Stimulated activated naive CD8-positive, alpha-beta T cell treated with anti-CD3 and anti-CD28 coated beads, Interleukin-15, Interleukin-2, amounts not matched to agents 100 U/mL and 50 U/mL, for 24 hours (primary cell): ENCODE measurements around the gene AKAIN1.
A peak's percentile ranks its signal among the peaks of the same experiment; 100 is the strongest.

Source experiments
- ATAC-seq: fragments of 150-1000 bp; cut with Tn5 transposase; one replicate; pipeline ENCODE4 v1.10.0; 2021
- DNase-seq: peaks from one replicate; pipeline ENCODE4 v3.0.0; 2021

The AKAIN1 gene, protein sequence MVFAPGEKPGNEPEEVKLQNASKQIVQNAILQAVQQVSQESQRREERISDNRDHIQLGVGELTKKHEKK

DNA sequence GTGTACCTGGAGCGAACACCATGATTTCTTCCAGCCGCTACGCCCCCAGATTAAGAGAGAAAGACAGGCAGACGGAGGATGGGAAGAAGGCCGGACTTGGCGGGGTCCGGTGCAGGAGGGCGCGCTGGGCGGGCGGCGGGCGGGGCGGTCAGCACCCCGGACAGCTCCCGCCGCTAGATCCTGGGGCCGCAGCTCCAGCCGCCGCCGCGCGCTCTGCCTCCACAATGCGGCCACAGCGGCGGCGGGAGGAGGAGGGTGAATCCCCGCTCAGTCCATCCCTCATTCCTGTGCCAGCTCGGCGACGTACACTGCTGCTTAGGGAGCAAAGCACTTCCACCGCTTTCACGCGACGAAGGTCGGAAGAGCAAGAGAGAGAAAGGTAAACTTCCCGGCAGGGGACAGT lies at the start of gene AKAIN1:
Gene AKAIN1 (minus strand): TSS at position 226 of the 403 bp plus-strand sequence. CDS start 204 bp downstream, at position 22.
- peak; percentile 45 for DNase-seq
- ATAC-seq = peak; percentile 72

GRCh38 chr18:5244941-5245340 lies 47.9 kb upstream of the AKAIN1 start:
- no peak for DNase-seq
- no peak for ATAC-seq

GRCh38 chr18:5239447-5239846 lies 42.4 kb upstream of the AKAIN1 start:
- ATAC-seq = no peak

GRCh38 chr18:5238371-5238976 lies 41.4 kb upstream of the AKAIN1 start:
- peak; percentile 48 for DNase-seq
- peak; percentile 57 for ATAC-seq

More at GRCh38 chr18:5239447-5239846, 42.4 kb upstream of the AKAIN1 start:
- DNase-seq = no peak

GRCh38 chr18:5237723-5238370 lies 40.8 kb upstream of the AKAIN1 start:
- ATAC-seq = peak; percentile 95
- peak; percentile 90 for DNase-seq

GRCh38 chr18:5237083-5237722 lies 40.1 kb upstream of the AKAIN1 start:
- ATAC-seq (peak; percentile 20), DNase-seq (no peak)

GRCh38 chr18:5214583-5215351 lies 17.7 kb upstream of the AKAIN1 start:
- DNase-seq (no peak), ATAC-seq (peak; percentile 57)

GRCh38 chr18:5207471-5208150 lies 10.6 kb upstream of the AKAIN1 start:
- ATAC-seq = no peak
- DNase-seq = no peak

DNA sequence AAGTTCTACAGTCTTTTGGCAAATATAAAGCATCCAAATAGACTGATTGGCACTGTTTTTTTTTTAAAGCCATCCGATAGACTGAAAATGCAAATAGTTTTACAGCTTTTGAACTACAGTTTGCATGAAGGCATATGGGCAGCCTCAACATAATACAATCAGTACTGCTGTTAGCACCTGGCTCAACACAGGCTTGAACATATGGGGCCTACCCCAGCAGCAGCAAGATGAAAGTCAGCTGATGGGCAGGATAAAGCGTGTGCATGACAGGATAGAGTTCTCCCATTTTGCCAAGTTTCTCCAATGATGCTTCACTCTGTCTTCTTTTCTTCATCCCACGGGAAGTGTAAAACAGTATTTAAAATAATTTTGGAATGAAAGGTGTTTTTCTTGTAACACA lies 1.3 kb upstream of the AKAIN1 start:
- no peak for DNase-seq

DNA sequence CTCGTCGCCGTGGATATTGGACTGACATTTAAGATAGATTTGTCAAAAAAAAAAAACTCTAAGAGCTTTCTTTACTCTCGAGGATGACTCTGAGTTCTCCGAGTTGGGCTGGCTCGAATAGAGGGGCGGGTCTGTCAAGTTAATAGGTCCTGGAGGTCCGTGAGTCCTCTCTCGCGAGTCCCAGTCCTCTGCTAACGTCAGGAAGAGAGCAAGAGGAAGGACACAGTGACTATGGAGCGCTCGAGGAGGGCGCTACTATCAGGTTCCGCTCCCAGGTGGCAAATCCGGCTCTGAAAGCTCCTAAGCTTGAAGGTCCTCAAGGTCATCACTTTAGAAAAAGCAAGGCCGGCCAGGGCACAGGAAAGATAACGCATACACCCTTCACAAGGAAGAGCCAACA lies 404 bp upstream of the AKAIN1 start:
- DNase-seq (no peak), ATAC-seq (no peak)

More for the DNA sequence above, 1.3 kb upstream of the AKAIN1 start:
- ATAC-seq = no peak

DNA sequence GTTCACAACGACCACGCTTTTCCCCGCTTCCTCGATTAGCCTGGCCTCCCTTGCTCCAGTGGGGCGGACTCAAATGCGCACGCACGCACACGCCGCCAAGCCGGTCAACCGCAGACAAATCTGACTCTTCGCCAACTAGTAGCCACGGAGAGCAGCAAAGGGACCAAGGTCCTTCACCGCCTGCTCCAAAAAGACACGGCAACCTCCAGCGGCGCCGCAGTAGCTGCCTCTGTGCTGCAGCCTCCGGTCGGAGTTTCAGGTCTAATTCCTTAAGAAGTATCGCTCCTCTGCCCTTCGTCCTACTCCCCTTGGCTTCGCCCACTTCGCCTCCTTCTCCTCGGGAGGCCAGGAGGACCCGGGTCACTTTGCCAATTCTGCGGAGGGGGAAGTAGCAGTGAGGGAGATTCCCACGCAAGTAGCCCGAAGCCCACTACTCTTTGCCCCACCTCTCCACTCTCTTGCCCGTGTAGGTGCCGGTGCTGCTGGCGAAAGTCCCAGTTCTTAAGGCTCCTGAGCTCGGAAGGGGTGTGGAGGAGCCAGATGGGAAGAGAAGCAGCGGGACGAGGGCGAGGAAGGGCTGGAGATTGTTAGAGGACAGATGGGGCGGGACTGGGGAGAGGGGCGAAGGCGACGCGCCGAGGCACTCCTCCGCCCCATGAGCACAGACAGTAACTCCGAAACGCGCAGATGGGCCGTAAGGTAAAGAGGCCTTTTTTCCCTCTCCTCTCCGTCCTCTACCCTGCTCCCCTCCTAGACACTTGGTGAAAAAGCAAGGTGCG lies 615 bp downstream of the AKAIN1 start:
- DNase-seq (no peak), ATAC-seq (no peak)

DNA sequence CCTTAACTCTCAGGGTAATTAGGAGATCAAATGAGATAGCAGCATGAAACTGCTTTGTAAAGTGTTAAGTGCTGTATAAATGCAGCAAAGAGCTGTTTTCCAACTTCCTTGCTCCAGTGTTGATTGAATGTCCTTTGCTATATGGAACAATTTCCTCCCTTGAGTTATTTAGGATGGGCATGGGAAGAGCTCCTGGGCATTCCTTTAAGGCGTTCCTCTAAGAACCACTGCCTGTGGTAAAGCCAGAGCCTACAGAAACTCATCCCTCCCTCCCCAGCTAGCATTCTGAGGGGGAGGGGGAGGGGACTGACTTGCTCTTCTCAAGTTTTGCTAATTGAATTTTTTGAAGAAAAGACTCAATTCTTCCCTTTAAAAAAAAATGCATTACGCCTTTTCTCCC lies 1.4 kb downstream of the AKAIN1 start:
- DNase-seq (no peak), ATAC-seq (no peak)

DNA sequence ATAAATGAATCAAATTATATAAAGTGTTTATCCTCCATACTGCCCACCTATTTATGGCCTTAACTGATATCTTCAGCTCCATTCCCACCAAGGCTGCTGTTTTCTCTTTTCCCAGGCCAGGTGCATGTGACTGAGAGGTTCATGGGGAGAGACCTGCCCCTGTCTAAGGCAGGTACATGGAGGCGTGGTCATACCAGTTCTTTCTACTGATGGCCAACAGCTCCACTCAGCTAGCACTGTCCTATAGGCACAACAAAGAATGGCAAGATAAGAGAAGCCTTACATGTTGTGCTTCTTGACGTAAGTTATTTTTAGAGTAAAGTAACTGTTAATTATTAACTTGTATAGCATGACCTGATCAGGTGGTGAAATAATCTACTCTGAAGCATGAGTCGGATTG lies 16.8 kb downstream of the AKAIN1 start:
- ATAC-seq = no peak

DNA sequence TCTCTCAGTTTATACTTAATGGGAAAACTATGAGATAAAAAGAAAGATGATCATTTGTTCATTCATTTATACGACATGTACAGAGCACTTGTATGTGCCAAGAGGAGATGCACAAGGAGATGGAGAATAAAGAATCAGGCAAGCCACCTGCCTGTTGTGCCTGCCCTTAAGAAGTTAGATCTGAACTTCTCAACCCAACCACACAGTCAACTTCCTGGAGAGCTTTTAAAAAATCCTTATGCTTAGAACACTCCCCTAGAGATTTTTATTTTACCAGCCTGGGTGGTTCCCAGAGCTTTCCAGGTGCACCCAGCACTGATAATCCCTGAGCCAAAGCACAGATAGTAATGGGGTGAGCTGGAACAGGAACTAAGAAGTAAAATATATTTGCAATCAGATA lies 18.5 kb downstream of the AKAIN1 start:
- no peak for DNase-seq
- ATAC-seq = no peak

More for the DNA sequence above, 16.8 kb downstream of the AKAIN1 start:
- DNase-seq = no peak

DNA sequence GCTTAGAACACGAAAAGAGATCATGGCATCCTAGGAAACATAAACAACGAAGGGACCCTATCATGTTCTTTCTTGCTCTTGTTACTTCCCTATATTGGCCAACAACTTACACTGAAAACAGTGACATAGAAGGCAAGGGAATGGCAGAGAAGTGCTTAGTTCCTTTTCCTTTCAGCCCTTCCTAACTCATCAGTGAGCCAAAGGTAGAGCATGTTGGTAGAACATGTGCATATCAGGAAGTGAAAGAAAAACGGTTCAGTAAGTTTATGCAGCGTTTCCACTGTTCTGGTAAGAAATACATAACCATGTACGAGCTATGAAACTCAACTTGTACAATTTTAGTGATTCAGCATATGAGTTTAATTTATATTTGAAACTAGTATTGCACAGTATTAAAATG lies 21.7 kb downstream of the AKAIN1 start:
- no peak for DNase-seq
- no peak for ATAC-seq

DNA sequence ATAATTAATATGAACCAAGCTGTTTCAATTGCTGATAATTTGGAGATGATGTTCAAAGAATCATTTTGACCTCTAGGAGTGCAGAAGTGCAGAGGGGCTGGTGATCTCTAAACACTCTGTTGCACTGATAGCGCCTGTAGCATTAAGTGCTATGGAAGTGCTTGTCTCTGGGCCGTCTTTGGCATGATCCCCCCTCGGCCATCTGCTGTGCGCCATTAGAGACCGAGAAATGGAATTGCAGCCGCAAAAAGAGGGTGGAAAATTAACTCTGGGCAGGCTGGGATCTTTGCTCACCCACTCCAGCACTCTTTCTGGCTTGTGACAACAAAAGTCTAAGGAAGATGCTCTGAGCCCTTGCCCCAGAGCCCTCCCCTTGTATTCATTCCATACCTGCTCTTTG lies 23.4 kb downstream of the AKAIN1 start:
- DNase-seq = no peak
- no peak for ATAC-seq

DNA sequence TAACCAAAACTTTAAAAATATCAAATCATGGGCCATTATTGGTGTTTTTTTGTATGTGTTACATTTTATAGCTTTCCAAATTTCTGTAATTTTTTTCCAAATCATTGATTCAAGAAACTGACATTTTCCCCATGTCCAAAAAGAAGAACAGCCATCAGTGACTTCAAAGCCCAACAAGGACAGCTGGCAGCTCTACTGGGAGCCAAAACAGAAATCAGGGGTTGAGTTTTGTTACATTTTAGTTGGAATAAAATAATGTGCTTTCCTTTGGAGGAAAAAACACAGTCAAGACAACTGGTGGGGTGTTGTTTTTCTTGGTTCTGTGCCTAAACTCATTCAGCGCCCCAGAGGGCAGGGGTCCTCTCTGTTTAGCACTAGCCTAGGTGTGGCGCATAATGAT lies 23.8 kb downstream of the AKAIN1 start:
- no peak for ATAC-seq
- DNase-seq = no peak

DNA sequence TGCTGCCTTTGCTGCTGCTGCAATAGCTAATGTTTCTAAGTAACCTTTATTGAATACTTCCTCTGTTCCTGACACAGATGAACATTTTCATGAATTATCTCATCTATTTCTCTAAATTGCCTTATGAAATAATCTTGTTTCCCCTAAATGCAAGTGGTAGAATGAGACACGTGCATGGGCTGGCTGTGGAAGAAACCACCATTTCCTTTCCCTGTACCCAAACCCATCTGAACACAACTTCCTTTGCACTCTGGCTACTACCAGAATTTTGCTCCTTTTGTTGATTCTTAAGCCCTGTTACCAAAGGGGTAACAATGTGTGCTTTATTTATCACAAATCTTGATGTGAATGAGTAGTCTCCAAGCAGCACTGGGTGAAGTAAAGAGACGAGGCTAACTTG lies 29.2 kb downstream of the AKAIN1 start:
- ATAC-seq (no peak), DNase-seq (no peak)

GRCh38 chr18:5166606-5167280 lies 30.3 kb downstream of the AKAIN1 start:
- ATAC-seq = no peak
- DNase-seq = no peak

GRCh38 chr18:5164903-5165302 lies 32.2 kb downstream of the AKAIN1 start:
- ATAC-seq = no peak
- no peak for DNase-seq

- ATAC-seq = no peak
- no peak for DNase-seq
Observed at GRCh38 chr18:5162111-5162510, 34.9 kb downstream of the AKAIN1 start.
